Stimulated activated naive CD8-positive, alpha-beta T cell treated with anti-CD3 and anti-CD28 coated beads, Interleukin-15, amount 100 ng/mL, for 72 hours (primary cell): ENCODE measurements around the gene SEMA5A.

Experiments
- ATAC-seq: fragments of 150-1000 bp; cut with Tn5 transposase; 2 replicates; pipeline ENCODE4 v1.10.0; 2021; ENCODE audit warnings: mild to moderate bottlenecking, moderate library complexity
- DNase-seq, 2 donors: peaks; one replicate each; pipeline ENCODE4 v3.0.0; 2021 to 2022
- H3K27ac Mint-ChIP-seq, 2 donors: one replicate each; pipeline ENCODE4 v1.8.0; 2022; ENCODE audit warnings: mild to moderate bottlenecking in 2 of 2, mixed read lengths in 2 of 2, moderate library complexity in 2 of 2
- H3K27me3 Mint-ChIP-seq: one replicate; pipeline ENCODE4 v1.8.0; 2022; ENCODE audit warnings: mixed read lengths
- H3K4me1 Mint-ChIP-seq: one replicate; pipeline ENCODE4 v1.8.0; 2022; ENCODE audit warnings: mild to moderate bottlenecking, mixed read lengths
- H3K4me3 Mint-ChIP-seq, 2 donors: one replicate each; pipeline ENCODE4 v1.8.0; 2022; ENCODE audit warnings: mild to moderate bottlenecking in 2 of 2, mixed read lengths in 2 of 2, moderate library complexity in 1 of 2
- H3K9me3 Mint-ChIP-seq, 2 donors: one replicate each; pipeline ENCODE4 v1.8.0; 2022; ENCODE audit warnings: mixed read lengths in 2 of 2

SEMA5A gene

GRCh38 chr5:9555961-9556360 lies 10.1 kb upstream of the SEMA5A start:
- peaks cover 0 to 5% of the 10 kb centered on the region in 2 donors for H3K9me3 Mint-ChIP-seq
- ATAC-seq, result no peak
- H3K4me1 Mint-ChIP-seq, result no peaks in the 10 kb centered on the region
- H3K27me3 Mint-ChIP-seq, result no peaks in the 10 kb centered on the region
- H3K27ac Mint-ChIP-seq, result no peak overlapping the region
- no peak for DNase-seq
- no peak overlapping the region for H3K4me3 Mint-ChIP-seq

- ATAC-seq, result no peak
- H3K27ac Mint-ChIP-seq, result no peak overlapping the region
- H3K27me3 Mint-ChIP-seq, result no peaks in the 10 kb centered on the region
- peaks cover 0 to 5% of the 10 kb centered on the region in 2 donors for H3K9me3 Mint-ChIP-seq
- H3K4me3 Mint-ChIP-seq, result no peak overlapping the region
- no peak for DNase-seq
- H3K4me1 Mint-ChIP-seq, result no peaks in the 10 kb centered on the region
Measured at GRCh38 chr5:9554122-9554521, 8.2 kb upstream of the SEMA5A start.

- ATAC-seq (no peak), DNase-seq (no peak)
- H3K27ac Mint-ChIP-seq, result no peak overlapping the region
- H3K4me1 Mint-ChIP-seq, result no peaks in the 10 kb centered on the region
- H3K4me3 Mint-ChIP-seq, result no peak overlapping the region
- H3K27me3 Mint-ChIP-seq, result no peaks in the 10 kb centered on the region
- H3K9me3 Mint-ChIP-seq, result peaks cover 0 to 5% of the 10 kb centered on the region in 2 donors
Measured at GRCh38 chr5:9553561-9553960, 7.7 kb upstream of the SEMA5A start.

GRCh38 chr5:9551567-9552537 lies 6.0 kb upstream of the SEMA5A start:
- Mint-ChIP-seq H3K4me3 (no peak overlapping the region), H3K9me3 (peaks cover 0 to 5% of the 10 kb centered on the region in 2 donors), H3K4me1 (no peaks in the 10 kb centered on the region), H3K27ac (no peak overlapping the region), H3K27me3 (peaks cover 12% of the 10 kb centered on the region)
- no peak for ATAC-seq
- DNase-seq, result no peak

- no peak for ATAC-seq
- no peak overlapping the region for H3K27ac Mint-ChIP-seq
- H3K4me3 Mint-ChIP-seq, result no peak overlapping the region
- H3K9me3 Mint-ChIP-seq, result peaks cover 0 to 5% of the 10 kb centered on the region in 2 donors
- DNase-seq, result no peak
- H3K27me3 Mint-ChIP-seq, result peaks cover 28% of the 10 kb centered on the region
- H3K4me1 Mint-ChIP-seq, result no peaks in the 10 kb centered on the region
Measured at GRCh38 chr5:9549941-9550340, 4.1 kb upstream of the SEMA5A start.

GRCh38 chr5:9547122-9547947 lies 1.5 kb upstream of the SEMA5A start:
- no peaks in the 10 kb centered on the region for H3K4me1 Mint-ChIP-seq
- no peak overlapping the region for H3K4me3 Mint-ChIP-seq
- H3K27ac Mint-ChIP-seq, result no peak overlapping the region
- ATAC-seq, result no peak
- no peak for DNase-seq
- H3K27me3 Mint-ChIP-seq, result peaks cover 45% of the 10 kb centered on the region
- H3K9me3 Mint-ChIP-seq, result no peaks in the 10 kb centered on the region

GRCh38 chr5:9545136-9545991 lies 511 bp downstream of the SEMA5A start:
- no peak overlapping the region for H3K4me3 Mint-ChIP-seq
- ATAC-seq, result peak; percentile 26
- peaks cover 45% of the 10 kb centered on the region for H3K27me3 Mint-ChIP-seq

GRCh38 chr5:9544502-9545135 lies 1.3 kb downstream of the SEMA5A start:
- H3K4me3 Mint-ChIP-seq, result peak overlapping the region in 1 of 2 donors; percentile 41
- no peak overlapping the region for H3K27ac Mint-ChIP-seq
- H3K9me3 Mint-ChIP-seq, result no peaks in the 10 kb centered on the region
- ATAC-seq, result no peak
- H3K27me3 Mint-ChIP-seq, result peaks cover 45% of the 10 kb centered on the region
- no peaks in the 10 kb centered on the region for H3K4me1 Mint-ChIP-seq
- peak in 1 of 2 donors; percentile 33 for DNase-seq

More at GRCh38 chr5:9545136-9545991, 511 bp downstream of the SEMA5A start:
- no peak overlapping the region for H3K27ac Mint-ChIP-seq
- no peak for DNase-seq
- H3K9me3 Mint-ChIP-seq, result no peaks in the 10 kb centered on the region
- H3K4me1 Mint-ChIP-seq, result no peaks in the 10 kb centered on the region

GRCh38 chr5:9544056-9544455 lies 1.8 kb downstream of the SEMA5A start:
- Mint-ChIP-seq H3K9me3 (no peaks in the 10 kb centered on the region), H3K4me3 (no peak overlapping the region), H3K4me1 (no peaks in the 10 kb centered on the region), H3K27ac (no peak overlapping the region), H3K27me3 (peaks cover 45% of the 10 kb centered on the region)
- no peak for ATAC-seq
- DNase-seq, result no peak

- DNase-seq (no peak), ATAC-seq (no peak)
- Mint-ChIP-seq H3K27ac (no peak overlapping the region), H3K27me3 (peaks cover 45% of the 10 kb centered on the region), H3K4me1 (no peaks in the 10 kb centered on the region), H3K9me3 (no peaks in the 10 kb centered on the region), H3K4me3 (no peak overlapping the region)
Measured at GRCh38 chr5:9543311-9543920, 2.5 kb downstream of the SEMA5A start.

- H3K27me3 Mint-ChIP-seq, result peaks cover 25% of the 10 kb centered on the region
- H3K4me3 Mint-ChIP-seq, result no peak overlapping the region
- DNase-seq (no peak), ATAC-seq (no peak)
- H3K9me3 Mint-ChIP-seq, result no peaks in the 10 kb centered on the region
- H3K4me1 Mint-ChIP-seq, result no peaks in the 10 kb centered on the region
- H3K27ac Mint-ChIP-seq, result no peak overlapping the region
Measured at GRCh38 chr5:9540791-9541190, 5.1 kb downstream of the SEMA5A start.

- no peak for ATAC-seq
Measured at GRCh38 chr5:9538504-9538903, 7.4 kb downstream of the SEMA5A start.

GRCh38 chr5:9537223-9538141 lies 8.4 kb downstream of the SEMA5A start:
- H3K27me3 Mint-ChIP-seq, result no peaks in the 10 kb centered on the region
- H3K27ac Mint-ChIP-seq, result no peak overlapping the region
- no peaks in the 10 kb centered on the region for H3K4me1 Mint-ChIP-seq
- ATAC-seq (no peak), DNase-seq (no peak)
- no peak overlapping the region for H3K4me3 Mint-ChIP-seq
- H3K9me3 Mint-ChIP-seq, result no peaks in the 10 kb centered on the region

More at GRCh38 chr5:9538504-9538903, 7.4 kb downstream of the SEMA5A start:
- Mint-ChIP-seq H3K9me3 (no peaks in the 10 kb centered on the region), H3K27ac (no peak overlapping the region), H3K4me1 (no peaks in the 10 kb centered on the region), H3K27me3 (peaks cover 3% of the 10 kb centered on the region), H3K4me3 (no peak overlapping the region)
- no peak for DNase-seq

- DNase-seq (no peak), ATAC-seq (no peak)
- Mint-ChIP-seq H3K4me3 (no peak overlapping the region), H3K27ac (no peak overlapping the region), H3K4me1 (no peaks in the 10 kb centered on the region), H3K9me3 (no peaks in the 10 kb centered on the region), H3K27me3 (no peaks in the 10 kb centered on the region)
Measured at GRCh38 chr5:9536717-9537116, 9.2 kb downstream of the SEMA5A start.
